Measurements from ENCODE around the gene RBM45. TPM values are rescaled to one million over a fixed set of nuclear protein-coding genes. Genes with fewer than 3 reads are reported as not detected.

The RBM45 gene
- total and polyA plus RNA-seq, 4 donors: 8.8 to 19.6 (median 13.0) TPM

GRCh38 chr2:178108176-178108575 lies 4.1 kb upstream of the RBM45 start:
- Histone ChIP-seq H3K9ac (ENCODE audit: insufficient read depth in 1 of 2, low read length in 2 of 2) (no peak overlapping the region), H3K27ac (ENCODE audit: low read depth in 1 of 2, low read length in 1 of 2) (no peak overlapping the region), H3K27me3 (ENCODE audit: control insufficient read depth in 3 of 3, insufficient read depth in 3 of 3, low read length in 2 of 3) (no peaks in the 10 kb centered on the region), H3K4me3 (no peak overlapping the region), H3K4me1 (ENCODE audit: control insufficient read depth in 5 of 5, insufficient read depth in 5 of 5, low read length in 5 of 5) (peaks cover 0 to 5% (median 2%) of the 10 kb centered on the region in 5 donors), H3K36me3 (ENCODE audit: control insufficient read depth in 4 of 4, insufficient read depth in 4 of 4, low read length in 4 of 4) (peaks cover 0 to 3% (median 0%) of the 10 kb centered on the region in 4 donors), H3K9me3 (ENCODE audit: control insufficient read depth in 4 of 4, insufficient read depth in 3 of 4, low read length in 3 of 4) (no peaks in the 10 kb centered on the region)
- ATAC-seq (ENCODE audit: insufficient read depth, low FRiP score): no peak
- WGBS, 2 donors: 88 to 92% methylated on average over 21 of the region's 21 CpGs
- no peak for DNase-seq
- TF ChIP-seq, protein P1, sequence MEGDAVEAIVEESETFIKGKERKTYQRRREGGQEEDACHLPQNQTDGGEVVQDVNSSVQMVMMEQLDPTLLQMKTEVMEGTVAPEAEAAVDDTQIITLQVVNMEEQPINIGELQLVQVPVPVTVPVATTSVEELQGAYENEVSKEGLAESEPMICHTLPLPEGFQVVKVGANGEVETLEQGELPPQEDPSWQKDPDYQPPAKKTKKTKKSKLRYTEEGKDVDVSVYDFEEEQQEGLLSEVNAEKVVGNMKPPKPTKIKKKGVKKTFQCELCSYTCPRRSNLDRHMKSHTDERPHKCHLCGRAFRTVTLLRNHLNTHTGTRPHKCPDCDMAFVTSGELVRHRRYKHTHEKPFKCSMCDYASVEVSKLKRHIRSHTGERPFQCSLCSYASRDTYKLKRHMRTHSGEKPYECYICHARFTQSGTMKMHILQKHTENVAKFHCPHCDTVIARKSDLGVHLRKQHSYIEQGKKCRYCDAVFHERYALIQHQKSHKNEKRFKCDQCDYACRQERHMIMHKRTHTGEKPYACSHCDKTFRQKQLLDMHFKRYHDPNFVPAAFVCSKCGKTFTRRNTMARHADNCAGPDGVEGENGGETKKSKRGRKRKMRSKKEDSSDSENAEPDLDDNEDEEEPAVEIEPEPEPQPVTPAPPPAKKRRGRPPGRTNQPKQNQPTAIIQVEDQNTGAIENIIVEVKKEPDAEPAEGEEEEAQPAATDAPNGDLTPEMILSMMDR (IDR thresholded peaks at IDR 0.05; ENCODE audit: control extremely low read depth, extremely low read depth): no peak

GRCh38 chr2:178109813-178110212 lies 2.4 kb upstream of the RBM45 start:
- no peaks in the 10 kb centered on the region for H3K27me3 ChIP-seq (ENCODE audit: control insufficient read depth in 3 of 3, insufficient read depth in 3 of 3, low read length in 2 of 3)
- peaks cover 0 to 3% (median 0%) of the 10 kb centered on the region in 4 donors for H3K36me3 ChIP-seq (ENCODE audit: control insufficient read depth in 4 of 4, insufficient read depth in 4 of 4, low read length in 4 of 4)
- H3K4me1 ChIP-seq (ENCODE audit: control insufficient read depth in 5 of 5, insufficient read depth in 5 of 5, low read length in 5 of 5): peaks cover 2 to 12% (median 5%) of the 10 kb centered on the region in 5 donors
- no peak overlapping the region for H3K4me3 ChIP-seq
- no peaks in the 10 kb centered on the region for H3K9me3 ChIP-seq (ENCODE audit: control insufficient read depth in 4 of 4, insufficient read depth in 3 of 4, low read length in 3 of 4)
- TF ChIP-seq, protein P1 (IDR thresholded peaks at IDR 0.05; ENCODE audit: control extremely low read depth, extremely low read depth): no peak
- WGBS, 2 donors: 9 to 17% methylated on average over 1 of the region's 1 CpG
- H3K27ac ChIP-seq (ENCODE audit: low read depth in 1 of 2, low read length in 1 of 2): no peak overlapping the region
- ATAC-seq (ENCODE audit: insufficient read depth, low FRiP score) (no peak), DNase-seq (peak in 2 of 3 donors; percentile 46 to 70)
- H3K9ac ChIP-seq (ENCODE audit: insufficient read depth in 1 of 2, low read length in 2 of 2): no peak overlapping the region

DNA sequence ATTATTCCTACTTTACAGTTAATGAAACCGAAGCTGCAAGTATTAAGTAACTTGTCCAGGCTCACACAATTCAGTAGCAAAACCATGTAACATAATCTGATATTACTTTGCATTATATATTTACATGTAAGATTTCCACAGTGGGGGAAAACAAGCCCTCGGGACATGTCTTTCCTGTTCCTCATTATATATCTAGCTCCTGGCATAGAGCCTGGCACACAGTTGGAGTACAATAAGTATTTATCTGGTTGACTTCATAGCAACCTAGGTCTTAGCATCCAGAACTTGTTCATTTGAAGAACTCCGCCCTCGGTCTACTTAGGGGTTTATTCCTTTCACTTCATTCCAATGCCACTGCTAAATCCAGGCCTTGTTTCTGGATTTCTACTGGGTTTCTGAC lies 1.6 kb upstream of the RBM45 start:
- Histone ChIP-seq H3K36me3 (ENCODE audit: control insufficient read depth in 4 of 4, insufficient read depth in 4 of 4, low read length in 4 of 4) (peaks cover 0 to 3% (median 0%) of the 10 kb centered on the region in 4 donors), H3K4me3 (no peak overlapping the region), H3K9me3 (ENCODE audit: control insufficient read depth in 4 of 4, insufficient read depth in 3 of 4, low read length in 3 of 4) (no peaks in the 10 kb centered on the region), H3K9ac (ENCODE audit: insufficient read depth in 1 of 2, low read length in 2 of 2) (no peak overlapping the region), H3K27ac (ENCODE audit: low read depth in 1 of 2, low read length in 1 of 2) (no peak overlapping the region), H3K27me3 (ENCODE audit: control insufficient read depth in 3 of 3, insufficient read depth in 3 of 3, low read length in 2 of 3) (no peaks in the 10 kb centered on the region), H3K4me1 (ENCODE audit: control insufficient read depth in 5 of 5, insufficient read depth in 5 of 5, low read length in 5 of 5) (peaks cover 2 to 12% (median 5%) of the 10 kb centered on the region in 5 donors)
- WGBS, 2 donors: 79 to 81% methylated on average over 4 of the region's 4 CpGs
- ATAC-seq (ENCODE audit: insufficient read depth, low FRiP score) (no peak), DNase-seq (no peak)
- TF ChIP-seq, protein P1 (IDR thresholded peaks at IDR 0.05; ENCODE audit: control extremely low read depth, extremely low read depth): no peak

DNA sequence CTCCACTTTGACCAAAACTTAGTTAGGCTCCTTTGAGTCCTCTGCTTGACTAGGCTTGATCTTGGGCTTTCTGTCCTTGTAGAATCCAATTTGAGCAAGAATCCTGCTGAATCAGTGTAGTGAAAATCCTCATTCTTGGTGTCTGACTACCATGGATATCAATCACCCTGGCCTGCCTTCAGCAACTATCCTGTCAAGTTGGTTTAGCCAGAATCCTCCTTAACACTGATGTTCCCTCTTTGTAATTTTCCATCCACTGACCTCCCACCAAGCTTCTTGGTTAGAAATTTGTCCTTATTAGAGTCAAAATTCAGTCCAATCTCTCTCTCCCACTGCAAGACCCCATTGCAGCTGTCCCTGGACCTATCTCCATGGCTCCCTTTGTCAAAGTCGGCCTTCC lies 494 bp upstream of the RBM45 start:
- H3K27ac ChIP-seq (ENCODE audit: low read depth in 1 of 2, low read length in 1 of 2): peak overlapping the region in 1 of 2 donors; percentile 53

More for the DNA sequence above, 494 bp upstream of the RBM45 start:
- WGBS, 2 donors: 93 to 95% methylated on average over 1 of the region's 1 CpG
- Histone ChIP-seq H3K36me3 (ENCODE audit: control insufficient read depth in 4 of 4, insufficient read depth in 4 of 4, low read length in 4 of 4) (peaks cover 0 to 3% (median 0%) of the 10 kb centered on the region in 4 donors), H3K9me3 (ENCODE audit: control insufficient read depth in 4 of 4, insufficient read depth in 3 of 4, low read length in 3 of 4) (no peaks in the 10 kb centered on the region), H3K4me1 (ENCODE audit: control insufficient read depth in 5 of 5, insufficient read depth in 5 of 5, low read length in 5 of 5) (peaks cover 2 to 12% (median 5%) of the 10 kb centered on the region in 5 donors), H3K27me3 (ENCODE audit: control insufficient read depth in 3 of 3, insufficient read depth in 3 of 3, low read length in 2 of 3) (no peaks in the 10 kb centered on the region), H3K9ac (ENCODE audit: insufficient read depth in 1 of 2, low read length in 2 of 2) (no peak overlapping the region), H3K4me3 (no peak overlapping the region)
- TF ChIP-seq, protein P1 (IDR thresholded peaks at IDR 0.05; ENCODE audit: control extremely low read depth, extremely low read depth): no peak
- DNase-seq: no peak
- ATAC-seq (ENCODE audit: insufficient read depth, low FRiP score): no peak

Measured in lung (tissue), 12 donors.